Posterior cingulate gyrus (tissue), 11 donors: ENCODE data around the gene CYBA.

Experiments used
- DNase-seq, 10 donors: peaks; one replicate each; pipeline versions ENCODE4 v3.0.0 to v3.0.0-alpha.2; 2020 to 2021; ENCODE audit warnings: mixed read lengths in 3 of 10
- intact Hi-C: fragments of 100-400 bp; cut with DNase I; formaldehyde crosslinking; loops from one replicate; pipeline ENCODE4 v1.15.1; 2023

Gene CYBA

GRCh38 chr16:88647178-88648070 is 3.4 kb downstream of the CYBA start:
- intact Hi-C loops = no loop called here
- DNase-seq = no peak

GRCh38 chr16:88646345-88647034 is 4.4 kb downstream of the CYBA start:
- intact Hi-C loops = no loop called here
- no peak for DNase-seq

- DNase-seq = no peak
- intact Hi-C loops = no loop called here
Observed at GRCh38 chr16:88645941-88646340, 4.9 kb downstream of the CYBA start.

GRCh38 chr16:88645455-88645854 is 5.4 kb downstream of the CYBA start:
- no peak for DNase-seq
- intact Hi-C loops = no loop called here

GRCh38 chr16:88643644-88643932 is 7.3 kb downstream of the CYBA start:
- intact Hi-C loops = no loop called here
- DNase-seq = no peak

GRCh38 chr16:88642881-88643643 is 7.8 kb downstream of the CYBA start:
- intact Hi-C loops = no loop called here
- no peak for DNase-seq

GRCh38 chr16:88640498-88641247 is 10.2 kb downstream of the CYBA start:
- intact Hi-C loops = no loop called here
- no peak for DNase-seq

- DNase-seq = no peak
Observed at GRCh38 chr16:88640039-88640495, 10.8 kb downstream of the CYBA start.

GRCh38 chr16:88639231-88640038 is 11.4 kb downstream of the CYBA start:
- no peak for DNase-seq
- intact Hi-C loops = loop anchor here (10.0 kb wide), 1 partner anchor 535 kb away; the partner anchor contains the start of gene CDH15

More at GRCh38 chr16:88640039-88640495, 10.8 kb downstream of the CYBA start:
- intact Hi-C loops = no loop called here

GRCh38 chr16:88638323-88639230 is 12.3 kb downstream of the CYBA start, which contains the start of gene IL17C:
Gene IL17C (plus strand): TSS chr16:88638572. CDS start chr16:88638642, 70 bp downstream.
- intact Hi-C loops = loop anchor here (10.0 kb wide), 1 partner anchor 536 kb away; the partner anchor contains the start of gene CDH15
- DNase-seq = no peak

GRCh38 chr16:88636488-88637265 is 14.2 kb downstream of the CYBA start:
- intact Hi-C loops = loop anchor here (10.0 kb wide), 1 partner anchor 538 kb away; the partner anchor contains the start of gene CDH15
- DNase-seq = no peak

- intact Hi-C loops = loop anchor here (10.0 kb wide), 1 partner anchor 539 kb away; the partner anchor contains the start of gene CDH15
- DNase-seq = no peak
Observed at GRCh38 chr16:88635671-88636319, 15.1 kb downstream of the CYBA start.

GRCh38 chr16:88634994-88635670 is 15.7 kb downstream of the CYBA start:
- no peak for DNase-seq

GRCh38 chr16:88634141-88634993 is 16.5 kb downstream of the CYBA start:
- no peak for DNase-seq
- intact Hi-C loops = loop anchor here (10.0 kb wide), 1 partner anchor 540 kb away; the partner anchor contains the start of gene CDH15

More at GRCh38 chr16:88634994-88635670, 15.7 kb downstream of the CYBA start:
- intact Hi-C loops = loop anchor here (10.0 kb wide), 1 partner anchor 540 kb away; the partner anchor contains the start of gene CDH15

- intact Hi-C loops = loop anchor here (10.0 kb wide), 1 partner anchor 541 kb away; the partner anchor contains the start of gene CDH15
- no peak for DNase-seq
Observed at GRCh38 chr16:88633684-88634140, 17.1 kb downstream of the CYBA start.
